GM21619 (cell line): ENCODE data around the gene GIT2.
"Not testable (repeated sequence)": the region's sequence is repeated elsewhere in the genome, so short reads cannot be mapped to it uniquely, and the experiment has no call there.

Source experiments
- ATAC-seq: cut with Tn5 transposase; IDR thresholded peaks from one replicate; pipeline ENCODE4 v1.9.1; 2021; ENCODE audit not compliant: unreplicated experiment

Gene GIT2

GRCh38 chr12:109995686-109996482 is at the start of gene GIT2:
GIT2 (minus strand) TSS chr12:109996368; CDS start chr12:109996224, 144 bp downstream.
- peak; percentile 54 for ATAC-seq

GRCh38 chr12:110042264-110042663 is 46.1 kb upstream of the GIT2 start:
- ATAC-seq, result no peak

- no peak for ATAC-seq
Measured at GRCh38 chr12:110039085-110039807, 43.1 kb upstream of the GIT2 start.

- no peak for ATAC-seq
Measured at GRCh38 chr12:110038741-110039084, 42.5 kb upstream of the GIT2 start.

GRCh38 chr12:110037315-110037714 is 41.1 kb upstream of the GIT2 start:
- ATAC-seq, result no peak

DNA sequence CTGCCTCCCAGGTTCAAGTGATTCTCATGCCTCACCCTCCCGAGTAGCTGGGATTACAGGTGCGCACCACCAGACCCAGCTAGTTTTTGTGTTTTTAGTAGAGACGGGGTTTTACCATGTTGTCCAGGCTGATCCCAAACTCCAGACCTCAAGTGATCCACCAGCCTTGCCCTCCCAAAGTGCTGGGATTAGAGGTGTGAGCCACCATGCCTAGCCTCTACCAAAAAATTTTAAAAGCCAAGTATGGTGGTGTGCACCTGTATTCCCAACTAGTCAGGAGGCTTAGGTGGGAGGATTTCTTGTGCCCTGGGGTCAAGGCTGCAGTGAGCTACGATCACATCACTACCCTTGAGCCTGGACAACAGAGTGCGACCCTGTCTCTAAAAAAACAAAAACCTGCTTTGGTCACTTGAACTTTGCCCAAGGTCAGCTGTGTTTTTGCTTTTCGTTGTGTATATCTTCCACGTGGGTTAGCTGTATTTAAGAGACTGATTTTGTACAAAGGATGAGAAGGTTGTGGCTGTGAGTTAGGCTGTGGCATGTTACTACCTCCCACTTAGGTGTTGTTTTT is 39.5 kb upstream of the GIT2 start:
- no peak for ATAC-seq

GRCh38 chr12:110033888-110034287 is 37.7 kb upstream of the GIT2 start:
- ATAC-seq, result no peak

- ATAC-seq, result no peak
Measured at GRCh38 chr12:110029290-110029815, 33.2 kb upstream of the GIT2 start.

DNA sequence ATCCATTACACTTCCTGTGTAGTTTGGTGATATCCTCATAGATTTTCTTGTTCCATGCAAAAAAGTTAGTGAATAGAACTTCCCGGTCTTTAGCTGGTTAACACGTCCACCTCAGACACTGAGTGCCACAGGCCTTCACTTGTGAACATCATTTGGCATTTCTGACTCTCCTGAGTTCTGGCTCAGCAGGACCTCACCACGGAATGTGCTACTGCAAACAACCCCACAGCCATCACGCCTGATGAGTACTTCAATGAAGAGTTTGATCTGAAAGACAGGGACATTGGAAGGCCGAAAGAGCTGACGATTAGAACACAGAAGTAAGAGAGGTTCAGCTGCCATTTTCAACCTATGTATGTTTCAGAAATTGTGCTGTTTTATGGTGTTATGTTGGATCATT is 32.2 kb upstream of the GIT2 start:
- ATAC-seq, result no peak

GRCh38 chr12:110024051-110024450 is 27.9 kb upstream of the GIT2 start:
- ATAC-seq, result no peak

GRCh38 chr12:110023059-110023980 is 27.2 kb upstream of the GIT2 start:
- no peak for ATAC-seq

GRCh38 chr12:110020956-110021355 is 24.8 kb upstream of the GIT2 start:
- ATAC-seq, result no peak

- no peak for ATAC-seq
Measured at GRCh38 chr12:110015132-110015531, 19.0 kb upstream of the GIT2 start.

- no peak for ATAC-seq
Measured at GRCh38 chr12:110012659-110013058, 16.5 kb upstream of the GIT2 start.

DNA sequence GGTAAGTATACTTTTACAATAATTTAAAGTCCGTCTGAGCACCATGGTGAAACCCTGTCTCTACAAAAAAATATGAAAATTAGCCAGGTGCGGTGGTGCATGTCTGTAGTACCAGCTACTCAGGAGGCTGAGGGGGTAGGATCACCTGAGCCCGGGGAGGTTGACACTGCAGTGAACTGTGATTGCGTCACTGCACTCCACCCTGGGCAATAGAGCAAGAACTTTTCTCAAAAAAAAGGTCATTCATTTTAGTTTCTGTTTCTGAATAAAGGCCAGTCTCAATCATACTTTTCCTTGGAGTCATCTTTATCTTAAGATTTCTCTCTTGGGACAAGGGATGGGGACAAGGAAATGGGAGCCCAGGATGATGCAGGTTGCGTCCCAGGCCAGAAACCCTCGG is 16.0 kb upstream of the GIT2 start:
- peak; percentile 61 for ATAC-seq

DNA sequence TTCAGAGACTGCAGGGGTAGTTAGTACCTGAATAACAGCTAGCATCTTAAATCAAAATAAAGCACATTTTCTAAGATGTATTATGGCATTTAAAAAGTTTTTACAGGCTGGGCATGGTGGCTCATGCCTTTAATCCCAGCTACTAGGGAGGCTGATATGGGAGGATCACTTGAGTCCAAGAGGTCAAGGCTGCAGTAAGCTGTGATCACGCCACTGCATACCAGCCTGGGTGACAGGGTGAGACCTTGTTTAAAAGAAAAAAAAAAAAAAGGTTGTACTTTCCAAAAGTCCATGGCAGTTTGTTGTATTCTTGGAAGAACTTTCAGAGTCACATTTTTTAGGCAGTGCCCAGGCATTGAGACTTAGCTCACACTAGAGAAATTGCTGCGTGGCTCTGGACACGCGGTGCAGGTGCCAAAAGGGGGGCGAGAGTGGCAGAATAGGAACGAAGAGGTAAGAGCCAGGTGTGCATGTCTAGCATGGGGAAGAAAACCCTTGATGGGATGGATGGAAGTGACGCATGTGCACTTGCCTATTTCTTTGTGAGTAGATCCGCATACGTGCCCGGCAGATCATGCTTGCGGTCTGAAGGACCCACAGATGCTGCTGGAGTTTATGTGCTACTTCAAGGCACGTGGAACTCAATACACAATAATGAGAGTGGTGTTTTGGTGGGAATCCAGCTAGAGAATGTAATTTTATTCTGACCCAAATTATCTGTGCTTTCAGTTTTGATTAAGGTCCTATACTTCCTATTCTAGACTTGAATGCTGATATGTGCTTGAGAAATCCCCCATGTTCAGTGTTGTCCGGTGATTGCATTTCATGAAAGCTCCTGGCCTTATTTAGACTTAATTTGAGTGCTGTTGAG is 14.9 kb upstream of the GIT2 start:
- no peak for ATAC-seq

DNA sequence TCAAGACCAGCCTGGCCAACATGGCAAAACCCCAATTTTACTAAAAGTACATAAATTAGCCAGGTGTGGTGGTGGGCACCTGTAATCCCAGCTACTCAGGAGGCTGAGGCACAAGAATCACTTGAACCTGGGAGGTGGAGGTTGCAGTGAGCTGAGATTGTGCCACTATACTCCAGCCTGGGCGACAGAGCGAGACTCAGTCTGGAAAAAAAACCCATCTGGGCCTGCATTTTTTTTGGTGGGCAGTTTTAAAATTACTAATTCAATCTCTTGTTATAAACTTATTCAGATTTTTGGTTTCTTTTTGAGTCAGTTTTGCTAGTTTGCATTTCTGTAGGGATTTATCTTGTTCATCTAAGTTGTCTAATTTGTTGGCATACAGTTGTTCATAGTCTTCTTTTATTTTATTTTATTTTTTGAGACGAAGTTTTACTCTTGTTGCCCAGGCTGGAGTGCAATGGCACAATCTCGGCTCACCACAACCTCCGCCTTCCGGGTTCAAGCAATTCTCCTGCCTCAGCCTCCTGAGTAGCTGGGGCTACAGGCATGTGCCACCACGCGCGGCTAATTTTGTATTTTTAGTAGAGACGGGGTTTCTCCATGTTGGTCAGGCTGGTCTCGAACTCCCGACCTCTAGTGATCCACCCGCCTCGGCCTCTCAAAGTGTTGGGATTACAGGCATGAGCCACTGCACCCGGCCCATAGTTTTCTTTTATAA is 12.7 kb upstream of the GIT2 start:
- not testable (repeated sequence) for ATAC-seq

DNA sequence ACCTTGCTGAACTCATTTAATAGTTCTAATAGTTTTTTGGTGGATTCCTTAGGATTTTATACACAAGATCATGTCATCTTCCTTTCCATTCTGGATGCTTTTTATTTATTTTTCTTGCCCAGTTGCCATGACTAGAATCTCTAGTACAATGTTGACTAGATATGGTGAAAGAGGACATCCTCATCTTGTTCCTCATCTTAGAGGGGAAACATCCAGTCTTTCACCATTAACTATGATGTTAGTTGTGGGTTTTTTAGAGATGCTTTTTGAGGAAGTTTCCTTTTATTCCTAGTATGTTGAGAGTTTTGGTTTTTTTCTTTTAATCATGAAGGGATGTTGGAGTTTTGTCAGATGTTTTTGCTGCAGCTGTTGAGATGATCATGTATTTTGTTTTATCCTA is 11.7 kb upstream of the GIT2 start:
- ATAC-seq, result no peak

GRCh38 chr12:110006115-110006514 is 9.9 kb upstream of the GIT2 start:
- no peak for ATAC-seq
